GM12872 (cell line): ENCODE data around the gene G3BP1.
A peak's percentile ranks its signal among the peaks of the same experiment; 100 is the strongest.

ENCODE experiments used
- CTCF ChIP-seq: IDR thresholded peaks from 3 replicates; pipeline ENCODE4 v1.5.1; 2011; ENCODE audit warnings: low read depth, mild to moderate bottlenecking, low read length, moderate library complexity; ENCODE audit not compliant: insufficient read depth

The G3BP1 gene

GRCh38 chr5:151742870-151743294 is 28.9 kb upstream of the G3BP1 start:
- TF ChIP-seq CTCF: peak; percentile 70

- no peak for TF ChIP-seq CTCF
These were observed 28.2 kb upstream of the G3BP1 start for GRCh38 chr5:151743530-151743929.

- no peak for TF ChIP-seq CTCF
These were observed 26.6 kb upstream of the G3BP1 start for GRCh38 chr5:151745071-151745705.

GRCh38 chr5:151750121-151750520 is 21.6 kb upstream of the G3BP1 start:
- no peak for TF ChIP-seq CTCF

GRCh38 chr5:151751091-151751490 is 20.7 kb upstream of the G3BP1 start:
- no peak for TF ChIP-seq CTCF

- TF ChIP-seq CTCF: no peak
These were observed 20.2 kb upstream of the G3BP1 start for GRCh38 chr5:151751593-151751992.

GRCh38 chr5:151755383-151755782 is 16.4 kb upstream of the G3BP1 start:
- TF ChIP-seq CTCF: no peak
